Stimulated activated CD8-positive, alpha-beta memory T cell treated with anti-CD3 and anti-CD28 coated beads, Interleukin-12 subunit alpha, Interleukin-12 subunit beta, amount 100 ng/mL, for 1 hour (primary cell): ENCODE data around the gene PPP2R2C.

Experiments used
- DNase-seq: peaks from one replicate; pipeline ENCODE4 v3.0.0-alpha.2; 2020; ENCODE audit warnings: low read depth

The PPP2R2C gene

DNA sequence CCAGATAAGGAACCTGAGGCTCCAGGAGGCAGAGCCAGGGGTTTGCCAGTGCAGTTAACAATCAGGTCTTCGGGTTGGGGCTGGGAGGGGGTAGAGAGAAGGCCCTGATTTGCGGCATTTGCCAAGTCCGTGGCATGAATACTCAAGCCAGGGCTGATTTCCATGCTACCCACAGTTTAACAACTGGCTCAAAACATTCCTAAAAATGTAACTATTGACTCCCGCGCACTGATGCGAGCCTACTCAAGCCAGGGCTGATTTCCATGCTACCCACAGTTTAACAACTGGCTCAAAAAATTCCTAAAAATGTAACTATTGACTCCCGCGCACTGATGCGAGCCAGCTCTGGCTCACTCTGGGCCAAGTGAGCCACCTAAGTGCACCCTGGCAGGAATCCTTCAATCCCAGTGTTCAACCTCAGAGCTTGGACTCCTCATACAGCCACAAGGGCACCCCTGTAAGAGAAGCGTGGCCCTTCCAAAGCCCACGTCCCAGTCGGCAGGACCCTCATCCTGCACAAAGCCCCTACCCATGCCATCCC, 75.6 kb downstream of the PPP2R2C start:
- no peak for DNase-seq

DNA sequence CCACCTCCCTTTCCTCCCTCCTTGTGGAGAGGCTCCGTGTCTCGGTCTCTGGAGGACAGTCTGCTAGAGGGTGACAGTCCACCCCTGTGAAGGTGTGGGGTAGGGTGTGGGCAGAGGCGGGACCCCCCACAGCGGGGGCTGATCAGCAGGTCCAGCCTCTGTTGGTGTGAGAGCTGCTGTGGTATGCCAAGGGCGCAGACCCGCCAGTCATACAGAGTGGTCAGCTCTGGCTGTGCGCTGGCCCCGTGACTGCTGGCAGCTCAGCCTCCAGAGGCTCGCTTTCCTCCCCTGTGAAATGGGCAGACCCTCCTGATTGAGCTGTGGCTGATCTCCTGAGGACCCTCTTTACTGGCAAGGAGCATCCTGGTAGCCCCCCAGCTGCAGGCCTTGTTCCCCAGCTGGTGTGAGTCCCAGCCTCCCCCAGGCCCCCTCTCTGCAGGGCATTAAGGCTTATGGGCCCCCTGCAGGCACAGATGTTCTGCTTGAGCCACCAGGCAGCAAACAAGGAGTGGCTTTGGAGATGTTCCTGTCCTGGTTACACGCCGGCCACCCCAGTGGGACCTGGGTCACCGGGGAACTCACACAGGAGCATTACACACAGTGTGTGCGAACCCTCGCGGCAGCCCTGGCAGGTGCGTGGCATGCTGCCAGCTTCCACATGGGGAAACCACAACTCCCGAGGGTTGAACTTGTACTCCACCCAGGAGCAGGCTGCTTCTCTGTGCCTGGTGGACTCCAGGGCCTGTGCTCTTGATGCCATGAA, 76.8 kb downstream of the PPP2R2C start:
- no peak for DNase-seq

DNA sequence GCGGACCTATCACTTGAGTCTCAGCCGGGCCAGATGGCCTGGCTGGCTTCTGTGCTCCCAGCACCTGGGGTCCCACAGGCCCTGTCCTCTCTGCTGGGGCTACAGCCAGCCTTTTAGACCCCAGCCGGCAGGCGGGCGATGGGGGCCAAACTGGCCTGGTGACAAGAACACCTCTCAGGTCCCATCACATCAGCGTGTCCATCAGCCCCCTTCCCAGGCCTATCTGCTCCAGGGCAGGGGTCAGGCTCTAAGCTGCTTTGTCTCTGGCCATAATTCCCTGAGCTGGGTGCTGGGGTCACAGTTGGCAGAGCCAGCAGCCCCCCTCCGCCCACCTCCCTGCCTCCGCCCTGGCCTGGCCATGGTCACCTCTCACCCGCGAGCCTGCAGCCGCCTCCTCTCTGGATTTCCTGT, 77.7 kb downstream of the PPP2R2C start:
- no peak for DNase-seq

DNA sequence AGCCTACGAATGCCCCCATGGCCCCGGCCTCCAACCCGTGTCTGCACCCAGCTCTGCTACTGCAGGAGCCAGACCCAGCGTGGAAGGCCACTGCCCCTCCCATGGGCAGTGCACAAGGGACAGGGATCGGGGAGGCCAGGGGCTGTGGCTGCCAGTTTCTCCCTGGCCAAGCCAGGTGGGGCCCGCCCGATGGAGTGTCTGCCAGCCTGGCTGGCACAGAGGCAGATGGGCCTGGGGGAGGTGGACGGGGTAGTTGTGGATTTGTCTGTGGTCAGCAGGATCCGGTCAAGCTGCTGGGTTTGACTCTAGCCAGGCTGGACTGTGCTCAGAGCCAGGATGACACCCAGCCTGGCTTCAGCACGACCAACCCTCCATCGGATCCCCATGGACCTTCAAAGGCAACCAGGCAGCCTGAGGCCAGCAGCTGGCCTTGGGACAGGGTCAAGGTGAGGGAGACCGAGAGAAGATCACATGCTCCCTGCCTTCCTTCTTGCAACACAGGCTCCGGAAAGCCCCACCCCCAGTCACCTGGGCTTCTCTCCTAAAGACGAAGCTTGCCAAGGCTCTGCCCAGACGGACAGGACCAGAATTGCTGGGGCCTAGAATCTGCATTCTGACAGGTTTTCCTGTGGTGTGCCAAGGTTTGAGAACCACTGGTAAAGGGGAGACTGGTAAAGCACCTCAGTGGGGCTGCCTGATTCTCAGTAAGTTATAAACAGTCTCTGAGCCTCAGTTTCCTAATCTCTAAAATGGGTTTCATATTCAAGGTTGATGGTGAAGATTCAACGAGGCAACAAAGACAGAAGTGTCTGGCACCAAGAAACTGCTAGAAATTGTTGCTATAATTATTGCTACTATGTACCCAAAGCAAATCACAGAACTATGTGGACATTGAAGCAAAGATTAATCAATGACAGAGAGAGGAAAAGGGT, 78.6 kb downstream of the PPP2R2C start:
- no peak for DNase-seq

DNA sequence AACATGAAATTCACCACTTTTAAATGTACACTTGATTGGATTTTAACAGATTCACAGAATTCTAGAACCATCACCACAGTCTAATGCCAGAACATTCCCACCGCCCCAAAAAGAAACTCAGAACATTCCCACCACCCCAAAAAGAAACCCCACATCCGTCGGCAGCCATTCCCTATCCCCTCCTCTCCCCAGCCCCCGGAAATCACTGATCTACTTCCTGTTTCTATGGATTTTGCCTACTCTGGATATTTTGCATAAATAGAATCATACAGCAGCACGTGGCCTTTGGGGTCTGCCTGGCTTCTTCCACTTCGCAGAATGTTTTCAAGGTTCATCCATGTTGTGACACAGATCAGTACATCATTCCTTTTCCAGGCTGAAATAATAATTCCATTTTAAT, 79.3 kb downstream of the PPP2R2C start:
- DNase-seq, result no peak

- DNase-seq, result no peak
Measured at GRCh38 chr4:6392407-6392806, 80.0 kb downstream of the PPP2R2C start.

- DNase-seq, result no peak
Measured at GRCh38 chr4:6391852-6392188, 80.6 kb downstream of the PPP2R2C start.

DNA sequence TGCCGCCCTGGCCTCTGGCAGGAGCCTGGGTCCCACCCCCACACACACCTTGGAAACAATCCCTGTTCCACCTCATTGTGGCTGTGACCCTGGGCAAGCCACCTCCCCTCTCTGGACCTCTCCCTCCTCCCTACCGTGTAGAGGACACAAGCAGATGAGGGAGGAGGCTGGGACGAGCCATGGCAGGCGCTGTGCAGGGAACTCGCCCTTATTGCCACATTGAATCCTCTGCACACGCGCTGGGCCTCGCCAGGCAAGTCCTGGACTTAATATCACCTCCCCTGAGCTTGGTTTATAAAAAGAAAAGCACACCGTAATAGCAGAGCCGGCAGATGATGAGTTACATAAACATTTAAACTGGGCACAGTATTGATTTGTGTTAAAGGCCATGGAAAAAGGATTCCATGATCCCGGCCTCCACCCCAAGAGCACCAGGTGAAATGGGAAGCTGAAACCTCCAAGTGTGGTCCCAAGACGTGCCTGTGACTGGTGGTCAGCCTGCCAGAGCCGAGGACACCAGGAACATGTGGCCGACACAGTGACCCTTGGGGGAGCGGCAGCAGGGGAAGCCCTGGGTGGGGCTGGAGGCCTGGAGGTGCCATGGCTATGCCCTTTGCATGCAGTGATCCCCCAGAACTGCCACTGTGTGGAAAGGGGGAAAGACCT, 81.1 kb downstream of the PPP2R2C start:
- no peak for DNase-seq

DNA sequence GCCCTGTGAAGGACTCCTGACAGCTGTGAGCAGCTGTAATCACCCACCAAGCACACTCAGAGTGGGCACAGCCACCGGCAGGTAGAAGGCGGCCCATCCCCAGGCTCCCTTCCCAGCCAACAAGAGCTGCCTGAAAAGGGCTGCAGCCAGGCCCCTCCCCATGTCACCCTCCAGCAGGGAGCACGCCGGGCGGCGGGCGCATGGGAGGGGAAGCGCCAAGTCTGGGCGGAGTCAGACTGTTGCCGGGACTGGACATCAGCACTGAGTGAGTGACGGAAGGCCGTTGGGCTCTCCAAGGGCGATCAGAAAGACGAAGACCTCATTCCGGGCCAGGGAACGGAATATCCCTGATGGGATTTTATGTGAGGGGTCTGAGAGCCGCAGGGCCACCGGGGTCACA, 82.1 kb downstream of the PPP2R2C start:
- DNase-seq, result no peak

DNA sequence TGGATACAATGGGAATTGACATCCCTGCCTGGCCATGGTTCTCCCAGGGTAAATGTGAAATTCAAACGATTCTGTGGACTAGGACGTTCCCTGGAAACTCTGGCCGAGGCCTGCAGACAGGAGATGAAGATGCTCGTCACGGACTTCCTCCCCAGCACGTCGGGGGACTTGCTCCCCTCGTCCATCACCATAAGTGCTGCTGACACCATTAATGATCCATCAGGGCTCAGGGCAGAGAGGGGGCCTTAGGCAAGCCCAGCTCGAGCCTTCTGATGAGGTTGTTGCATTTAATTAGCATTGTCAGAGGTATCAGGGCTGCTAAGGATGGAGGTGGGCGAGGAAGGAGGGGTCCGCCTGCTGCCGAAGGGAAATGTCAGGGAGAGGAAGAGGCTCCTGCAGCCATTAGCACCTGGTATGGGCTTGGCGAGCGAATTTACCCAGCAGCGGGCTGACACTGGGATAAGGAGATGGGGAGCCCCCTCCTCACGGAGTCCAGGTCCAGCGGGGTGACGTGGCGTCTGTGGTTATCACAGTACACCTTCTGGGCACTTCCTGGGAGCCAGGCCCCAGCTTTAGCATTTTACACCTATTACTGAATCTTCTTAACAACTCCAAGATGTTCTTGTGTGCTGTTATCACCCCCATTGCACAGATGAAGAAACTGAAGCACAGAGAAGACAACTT, 83.1 kb downstream of the PPP2R2C start:
- DNase-seq, result no peak

GRCh38 chr4:6388713-6389112, 83.7 kb downstream of the PPP2R2C start:
- no peak for DNase-seq

- no peak for DNase-seq
Measured at GRCh38 chr4:6387946-6388345, 84.5 kb downstream of the PPP2R2C start.

DNA sequence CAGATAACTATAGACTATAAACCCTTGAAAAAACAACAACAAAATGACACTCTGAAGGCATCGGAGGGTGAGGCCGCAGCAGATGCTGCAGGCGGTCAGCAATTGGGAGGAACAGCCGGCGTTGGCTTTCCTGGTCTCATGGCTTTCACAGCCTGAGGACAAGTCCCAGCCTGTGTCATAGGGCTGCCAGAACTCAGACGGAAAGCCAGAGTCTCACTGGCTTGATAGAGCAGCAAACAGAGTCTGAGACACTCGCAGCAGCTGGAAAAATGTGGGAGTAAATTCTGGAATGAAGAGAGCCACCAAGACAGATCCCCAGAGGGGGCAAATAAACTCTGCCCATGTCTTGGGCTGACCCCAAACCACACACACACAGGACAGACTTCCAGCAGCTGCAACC, 86.3 kb downstream of the PPP2R2C start:
- no peak for DNase-seq

- no peak for DNase-seq
Measured at GRCh38 chr4:6385288-6385687, 87.1 kb downstream of the PPP2R2C start.

- no peak for DNase-seq
Measured at GRCh38 chr4:6384541-6384940, 87.9 kb downstream of the PPP2R2C start.

- DNase-seq, result no peak
Measured at GRCh38 chr4:6383929-6384328, 88.5 kb downstream of the PPP2R2C start.

DNA sequence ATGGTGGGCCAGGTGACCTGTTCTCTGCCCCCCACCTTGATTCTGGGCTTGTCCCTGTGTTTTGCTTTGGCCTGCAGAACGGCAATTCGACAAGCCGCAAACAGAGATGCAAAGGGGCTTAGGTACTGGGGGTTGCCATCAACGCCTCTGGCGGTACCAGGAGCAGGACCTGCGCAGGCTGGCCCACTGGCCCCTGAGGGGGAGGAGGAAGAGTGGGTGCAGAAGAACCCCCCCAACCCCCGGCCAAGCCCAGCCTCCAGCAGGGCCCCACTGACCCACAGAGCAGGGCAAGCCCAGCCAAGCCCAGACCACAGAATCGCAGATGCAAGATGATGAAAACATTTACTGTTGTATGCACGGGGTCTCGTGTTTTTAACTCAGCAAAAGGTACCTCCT, 89.4 kb downstream of the PPP2R2C start:
- no peak for DNase-seq

DNA sequence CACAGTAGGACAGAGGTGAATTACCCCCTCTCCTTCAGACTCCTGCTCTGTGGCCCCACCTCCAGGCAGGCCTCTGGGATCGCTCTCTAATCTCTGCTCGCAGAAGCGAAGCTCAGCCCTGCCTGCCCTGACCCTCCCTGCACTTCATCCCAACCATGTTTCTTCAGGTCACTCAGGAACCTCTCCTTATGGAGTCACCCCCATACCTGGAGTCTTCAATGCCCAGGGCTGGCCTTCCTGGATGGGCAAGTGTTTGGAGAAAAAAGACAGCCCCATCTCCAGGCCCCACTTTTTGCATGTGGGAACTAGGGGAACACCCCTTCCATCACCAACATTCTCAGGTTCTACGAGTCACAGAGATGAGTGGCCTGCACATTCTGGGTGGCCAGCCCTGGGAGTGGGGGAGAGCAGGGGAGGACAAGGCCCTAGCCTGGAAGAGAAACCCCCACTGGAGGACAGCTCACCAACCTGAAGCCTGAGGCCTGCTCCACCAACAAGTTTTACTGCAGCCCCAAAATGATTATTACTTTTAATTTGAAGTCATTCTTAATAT, 90.8 kb downstream of the PPP2R2C start:
- DNase-seq, result no peak

DNA sequence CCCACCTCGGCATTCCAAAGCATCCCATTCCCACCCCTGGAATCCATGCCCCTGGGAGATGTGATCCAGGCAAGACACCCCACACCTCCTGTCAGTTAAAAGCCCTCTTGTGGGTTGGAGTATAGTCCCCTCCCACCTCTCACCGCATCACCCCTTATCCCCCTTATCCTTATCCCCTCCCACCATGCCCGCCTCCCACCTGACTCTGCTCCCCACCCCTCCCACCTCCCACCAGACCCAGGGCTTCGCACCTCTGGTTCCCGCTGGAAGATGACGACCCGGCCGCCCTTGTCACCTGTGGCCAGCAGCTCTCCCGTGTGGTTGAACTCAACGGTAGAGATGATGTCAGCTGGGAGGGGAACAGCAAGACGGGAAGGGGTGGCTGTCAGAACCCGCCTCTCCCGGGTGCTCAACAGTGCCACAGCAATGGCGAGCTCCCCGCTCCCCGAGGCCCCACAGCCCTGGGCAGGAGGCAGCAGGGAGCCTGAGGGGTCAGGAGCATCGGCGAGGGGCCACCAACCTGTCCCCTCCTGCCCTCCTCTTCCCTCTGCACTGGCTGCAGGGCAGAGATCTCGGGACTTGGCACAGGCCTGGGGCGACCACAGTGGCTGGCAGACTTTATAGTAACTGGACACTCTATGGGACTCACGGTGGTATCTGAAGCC, 91.5 kb downstream of the PPP2R2C start:
- DNase-seq, result no peak

DNA sequence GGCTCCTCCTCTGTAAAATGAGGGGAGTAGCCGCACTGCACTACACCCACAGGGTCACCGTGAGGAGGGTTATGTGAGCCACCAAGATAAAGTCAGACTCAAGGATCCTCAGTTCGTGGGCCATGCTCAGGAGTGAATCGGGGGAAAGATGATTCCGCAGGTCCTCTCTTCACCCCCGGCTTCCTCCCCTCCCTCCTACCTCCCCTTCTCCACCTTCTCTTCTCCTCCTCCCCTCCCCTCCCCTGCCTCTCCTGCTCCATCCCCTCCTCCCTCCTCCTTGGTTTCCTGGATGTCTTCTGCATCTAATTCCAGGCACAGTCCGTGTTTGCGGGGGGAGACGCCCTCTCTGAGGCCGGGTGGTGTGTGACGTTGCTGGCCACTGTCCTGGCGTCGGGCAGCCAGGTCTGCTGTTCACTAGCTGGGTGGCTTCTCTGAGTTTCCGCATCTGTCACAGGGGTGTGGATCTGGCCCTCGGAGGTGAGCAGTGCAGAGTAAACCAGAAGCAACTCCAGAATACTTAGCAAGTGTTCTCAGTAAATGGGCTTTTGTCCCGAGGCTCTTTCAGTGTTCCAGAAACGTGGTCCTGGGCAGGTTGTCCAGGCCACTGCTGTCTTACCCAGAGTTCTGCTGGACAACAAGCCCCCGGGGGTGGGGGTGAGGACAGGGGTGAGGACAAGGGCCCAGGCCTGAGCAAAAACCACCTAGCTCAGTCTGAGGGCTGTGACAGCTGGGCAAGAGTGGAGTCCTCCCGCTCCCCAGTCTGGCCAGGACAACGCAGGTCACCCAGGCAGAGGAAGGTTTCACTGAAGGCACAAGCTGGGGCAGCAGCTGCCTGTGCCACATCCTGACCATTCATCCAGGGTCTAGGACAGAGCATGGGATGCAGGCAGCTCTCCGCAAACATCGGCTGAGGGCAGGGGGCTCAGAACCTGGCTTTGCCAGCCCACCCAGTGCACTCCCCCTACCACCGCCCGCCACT, 92.4 kb downstream of the PPP2R2C start:
- no peak for DNase-seq
